GM19468 (cell line): Measurements from ENCODE around the gene PMIS2.
A peak's percentile ranks its signal among the peaks of the same experiment; 100 is the strongest.

Source experiments
- ATAC-seq: cut with Tn5 transposase; IDR thresholded peaks from one replicate; pipeline ENCODE4 v1.9.1; 2021; ENCODE audit warnings: mild to moderate bottlenecking, moderate library complexity, moderate number of reproducible peaks; ENCODE audit not compliant: unreplicated experiment; ENCODE audit errors: extremely low read depth

PMIS2 gene

DNA sequence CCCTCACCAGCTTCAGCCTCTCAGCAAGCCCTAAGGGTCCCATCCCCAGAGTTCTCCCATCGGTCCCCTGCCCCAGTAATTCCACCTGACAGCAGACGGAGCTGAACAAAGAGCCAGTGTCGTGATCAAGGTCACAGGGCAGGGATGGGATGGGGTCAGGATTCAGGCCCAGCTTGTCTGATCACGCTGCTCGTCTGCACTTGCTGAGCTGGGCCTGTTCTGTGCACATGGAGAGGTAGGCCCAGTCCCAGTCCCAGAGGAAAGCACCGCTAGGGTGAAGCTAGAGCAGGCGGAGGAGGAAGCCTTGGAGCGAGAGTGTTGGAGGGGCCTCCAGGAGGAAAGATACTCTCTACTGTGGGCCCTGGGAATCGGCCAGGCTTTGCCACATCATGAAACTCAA lies 35.7 kb downstream of the PMIS2 start:
- ATAC-seq = no peak

DNA sequence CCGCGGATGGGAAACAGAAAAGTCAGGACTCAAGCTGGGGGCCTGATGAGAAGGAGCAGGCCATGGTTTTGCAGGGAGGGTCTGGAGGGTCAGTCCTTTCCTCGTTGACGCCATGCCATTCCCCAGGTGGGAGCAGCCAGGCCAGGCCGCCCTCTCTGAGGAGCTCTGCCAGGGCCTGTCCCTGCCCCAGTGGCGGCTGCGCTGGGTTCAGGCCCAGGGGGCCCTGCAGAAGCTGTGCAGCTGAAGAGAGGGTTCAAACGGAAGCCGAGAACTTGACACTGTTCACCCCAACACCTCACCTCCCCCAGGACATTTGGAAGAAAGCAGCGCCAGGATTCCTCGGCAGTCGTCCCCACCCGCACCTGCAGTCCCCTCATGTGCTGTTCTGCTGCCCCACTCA lies 36.8 kb downstream of the PMIS2 start:
- no peak for ATAC-seq

DNA sequence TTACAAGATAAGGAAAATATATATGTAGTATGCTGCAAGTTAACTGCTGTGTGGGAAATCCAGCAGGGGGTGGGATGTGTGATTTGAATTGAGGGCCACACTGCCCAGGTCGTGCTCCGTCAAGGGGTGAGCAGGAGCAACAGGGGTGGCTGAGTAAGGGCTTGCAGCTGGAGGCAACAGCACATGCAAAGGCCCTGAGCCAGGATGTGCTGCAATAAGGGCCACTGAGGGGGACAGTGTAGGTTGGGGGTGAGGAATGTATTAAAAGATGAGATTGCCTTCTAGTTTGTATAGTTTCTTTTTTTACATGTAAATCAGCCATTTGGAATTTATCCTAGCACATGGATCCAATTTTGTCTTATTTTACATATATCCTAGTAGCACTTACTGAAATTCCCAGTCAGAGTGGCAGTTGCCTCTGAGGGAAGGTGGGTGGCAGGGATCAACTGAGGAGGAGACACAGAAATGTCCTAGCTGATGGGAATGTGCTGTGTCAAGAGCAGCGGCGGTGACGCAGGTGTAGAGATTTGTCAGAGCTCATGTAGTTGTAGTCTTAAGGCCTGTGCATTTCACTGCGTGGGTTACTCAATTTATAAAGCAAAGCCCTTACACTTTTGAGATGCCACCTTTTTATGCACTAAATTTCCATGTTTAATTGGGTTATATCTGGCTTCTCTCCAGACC lies 37.5 kb downstream of the PMIS2 start:
- no peak for ATAC-seq

DNA sequence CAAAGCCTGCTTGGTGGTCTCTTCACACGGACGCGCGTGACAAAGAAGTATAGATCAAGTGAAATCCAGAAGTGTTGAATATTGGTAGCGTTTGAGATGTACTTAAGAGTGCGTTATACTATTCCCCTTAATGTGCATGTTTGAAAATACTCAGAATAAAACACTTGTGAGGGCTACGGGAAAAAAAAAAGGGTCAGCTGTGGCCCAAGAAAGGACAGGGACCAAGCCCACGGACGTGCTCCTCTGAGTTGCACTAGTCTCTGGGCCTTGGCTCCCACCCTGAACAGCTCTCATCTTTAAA lies 42.2 kb downstream of the PMIS2 start:
- ATAC-seq = no peak

DNA sequence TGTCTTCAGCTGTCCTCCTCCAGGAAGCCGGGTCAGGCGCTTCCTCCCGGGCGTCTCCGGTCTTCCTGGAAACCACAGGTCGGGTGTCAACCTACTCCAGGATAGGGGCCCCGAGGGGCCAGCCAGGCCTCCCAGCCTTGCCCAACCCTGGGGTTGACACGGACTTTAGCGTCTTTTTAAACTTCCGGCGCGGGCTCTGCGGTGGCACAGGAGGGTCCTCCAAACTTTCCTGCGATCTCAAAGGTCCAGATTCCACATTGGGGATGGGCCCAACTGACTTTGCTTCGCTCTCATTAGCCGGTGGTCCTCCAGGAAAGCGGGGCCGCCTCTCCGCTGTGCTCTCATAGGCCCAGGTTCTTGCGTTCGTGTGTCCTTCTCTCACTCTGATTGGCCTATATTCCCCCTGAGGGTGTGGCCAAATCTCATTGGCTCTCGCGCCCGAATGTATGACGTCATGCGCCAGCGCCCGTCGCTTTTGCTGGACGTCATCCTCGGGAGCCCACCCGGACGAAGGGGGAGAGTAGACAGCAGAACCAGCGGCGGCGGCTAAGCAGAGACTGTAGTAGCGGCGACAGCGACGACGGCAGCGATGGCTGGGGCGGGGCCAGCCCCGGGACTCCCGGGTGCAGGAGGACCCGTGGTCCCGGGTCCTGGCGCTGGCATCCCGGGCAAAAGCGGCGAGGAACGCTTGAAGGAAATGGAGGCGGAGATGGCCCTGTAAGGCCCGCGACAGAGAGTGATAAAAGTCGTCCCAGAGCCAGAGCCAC lies 42.8 kb downstream of the PMIS2 start, which contains the start of gene RBM42:
Gene RBM42, plus strand, starts transcription at position 472 of the 767 bp plus-strand sequence. Its CDS starts 118 bp downstream, at position 590.
- peak; percentile 72 for ATAC-seq

DNA sequence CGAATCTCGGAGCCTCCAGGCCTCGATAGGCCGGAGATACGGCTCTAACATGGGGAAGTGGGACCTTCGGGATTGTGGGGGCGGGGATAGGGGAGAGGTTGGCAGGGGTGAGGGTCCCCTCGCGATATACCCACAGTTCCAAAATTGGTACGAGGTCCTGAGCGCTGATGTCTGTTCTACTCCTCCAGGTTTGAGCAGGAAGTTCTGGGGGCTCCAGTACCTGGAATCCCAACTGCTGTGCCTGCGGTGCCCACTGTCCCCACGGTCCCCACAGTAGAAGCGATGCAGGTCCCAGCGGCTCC lies 43.3 kb downstream of the PMIS2 start:
- no peak for ATAC-seq

DNA sequence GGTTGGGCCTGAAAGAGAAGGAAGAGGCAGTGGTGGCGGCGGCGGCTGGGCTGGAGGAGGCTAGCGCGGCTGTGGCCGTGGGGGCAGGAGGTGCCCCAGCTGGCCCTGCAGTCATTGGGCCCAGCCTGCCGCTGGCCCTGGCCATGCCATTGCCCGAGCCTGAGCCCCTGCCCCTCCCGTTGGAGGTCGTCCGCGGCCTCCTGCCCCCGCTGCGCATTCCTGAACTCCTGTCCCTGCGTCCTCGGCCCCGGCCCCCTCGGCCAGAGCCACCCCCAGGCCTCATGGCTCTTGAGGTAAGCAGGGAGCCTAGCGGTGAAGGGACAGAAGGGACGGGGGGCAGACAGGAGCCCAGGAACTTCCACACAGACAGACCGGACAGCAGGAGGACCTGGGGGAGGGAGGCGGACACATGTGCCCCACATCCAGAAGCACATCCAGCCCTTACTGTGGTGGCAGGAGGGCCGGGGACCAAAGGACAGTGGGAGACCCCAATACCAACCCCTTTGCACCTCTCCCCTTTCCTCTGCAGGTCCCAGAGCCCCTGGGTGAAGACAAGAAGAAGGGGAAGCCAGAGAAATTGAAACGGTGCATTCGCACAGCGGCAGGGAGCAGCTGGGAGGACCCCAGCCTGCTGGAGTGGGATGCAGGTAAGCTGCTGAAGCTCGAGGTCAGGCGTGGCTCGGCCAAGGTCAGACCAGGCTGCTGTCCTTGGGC lies 47.9 kb downstream of the PMIS2 start:
- ATAC-seq = no peak

DNA sequence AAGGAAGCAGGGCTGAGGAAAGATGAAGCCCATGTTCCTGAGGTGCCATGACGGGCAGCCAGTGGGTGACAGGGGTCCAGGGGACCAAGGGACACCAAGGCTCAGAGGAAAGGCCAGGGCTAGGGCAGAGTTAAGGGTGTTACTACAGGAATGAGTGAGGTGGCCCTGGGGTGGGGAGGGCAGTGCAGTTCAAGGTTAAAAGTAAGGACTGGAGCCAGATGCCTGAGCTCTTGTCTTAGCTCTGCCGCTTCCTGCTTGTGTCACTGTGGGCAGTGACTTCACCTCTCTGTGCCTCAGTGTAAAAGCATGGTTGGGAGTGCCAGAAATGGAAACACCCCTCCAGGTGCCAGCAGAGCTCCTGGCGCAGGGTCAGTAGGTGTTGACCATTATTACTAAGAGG lies 50.7 kb downstream of the PMIS2 start:
- ATAC-seq = no peak
